ENCODE measurements around the gene IGIP.

Gene IGIP

DNA sequence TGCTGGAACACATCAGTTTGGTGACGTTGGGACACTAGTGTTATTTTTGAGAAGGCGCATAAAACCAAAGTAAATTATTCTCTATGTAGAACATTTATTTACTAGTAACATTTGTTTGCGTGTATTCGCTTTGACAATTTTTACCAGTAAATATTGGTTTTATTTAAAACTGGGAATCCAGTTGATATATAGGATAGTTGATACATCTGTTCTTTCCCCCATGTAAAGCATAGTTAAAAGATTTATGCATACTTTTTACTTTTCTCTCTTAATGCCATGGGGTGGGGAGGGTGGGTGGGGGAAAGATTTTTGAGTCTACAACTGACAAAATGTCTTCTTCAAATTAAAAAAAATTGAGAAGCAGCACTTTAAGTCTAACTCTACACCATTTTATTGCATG, at the start of gene IGIP:
Gene IGIP, plus strand, starts transcription at position 301 of the 400 bp plus-strand sequence. CDS start 2,540 bp downstream, outside the sequence.
- DNase-seq = no peak

DNA sequence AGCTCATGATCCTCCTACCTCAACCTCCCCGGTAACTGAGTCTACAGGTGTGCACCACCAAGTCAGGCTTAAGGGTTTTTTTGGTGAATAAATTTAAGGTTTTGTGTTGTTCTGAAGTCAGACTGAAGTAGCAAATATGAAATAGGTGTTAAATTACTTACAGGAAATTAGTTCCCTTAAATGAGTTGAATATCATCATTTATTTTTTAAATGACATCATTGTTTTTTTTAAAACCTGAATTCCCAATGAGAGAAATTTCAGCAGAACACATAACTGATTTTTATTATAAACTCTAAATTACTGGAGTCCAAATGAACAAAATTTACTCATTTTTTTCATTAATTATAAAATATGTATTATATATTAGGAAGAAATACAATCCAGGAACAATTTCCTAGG, 49.6 kb upstream of the IGIP start:
- DNase-seq = no peak

DNA sequence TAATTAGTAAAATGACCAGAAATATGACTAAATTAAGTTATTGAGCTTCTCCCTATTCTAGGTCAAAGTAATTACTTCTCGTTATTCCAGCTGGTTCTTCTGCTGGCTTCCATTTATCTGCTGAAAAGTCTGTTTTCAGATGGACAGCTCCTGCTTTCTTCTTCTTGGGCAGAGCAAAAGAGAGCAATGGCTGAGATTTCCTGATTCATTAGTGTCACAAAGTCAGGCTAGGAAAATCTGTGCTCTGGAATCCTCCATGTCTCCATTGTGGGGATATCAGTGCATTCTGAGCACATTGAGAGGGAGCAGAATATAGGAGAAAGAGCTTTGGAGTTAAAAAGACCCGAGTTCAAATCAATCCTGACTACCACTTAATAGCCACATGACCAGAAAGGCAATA, 48.9 kb upstream of the IGIP start:
- no peak for DNase-seq

DNA sequence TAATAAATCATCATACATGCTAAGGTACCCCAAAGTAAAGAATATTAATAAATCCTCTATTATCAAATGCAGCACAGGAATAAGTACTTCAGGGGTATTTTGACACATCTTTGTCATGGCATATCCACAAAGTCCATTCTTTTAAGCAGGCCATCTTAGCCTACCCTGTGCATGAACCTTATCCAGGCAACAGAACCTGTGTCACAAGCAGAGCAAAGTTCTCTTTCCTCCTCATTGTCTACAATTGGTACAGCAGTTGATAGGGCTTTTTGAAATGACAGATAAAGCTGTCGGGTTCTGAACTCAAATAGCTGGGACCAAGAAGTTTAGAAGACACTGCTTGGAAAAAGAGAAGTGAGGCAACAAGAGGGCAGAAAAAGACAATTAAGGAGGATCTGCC, 42.6 kb upstream of the IGIP start:
- no peak for DNase-seq

DNA sequence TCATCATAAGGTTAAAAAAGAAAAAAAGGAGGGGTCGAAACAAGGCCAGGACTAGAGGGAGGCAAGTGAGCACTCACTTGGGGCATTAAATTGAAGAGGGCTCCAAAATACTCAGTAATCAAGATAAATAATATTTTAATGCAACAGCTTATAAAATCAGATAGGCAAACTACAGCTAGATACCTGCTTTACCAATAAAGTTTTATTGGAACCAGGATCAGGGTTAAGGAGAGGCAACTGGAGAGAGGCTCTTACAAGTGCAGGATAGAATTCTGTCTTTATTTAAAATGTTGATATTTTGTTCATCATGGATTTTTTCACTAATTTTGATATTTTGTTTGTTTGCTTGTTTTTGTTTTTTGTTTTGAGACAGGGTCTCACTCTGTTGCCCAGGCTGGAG, 42.1 kb upstream of the IGIP start:
- no peak for DNase-seq

DNA sequence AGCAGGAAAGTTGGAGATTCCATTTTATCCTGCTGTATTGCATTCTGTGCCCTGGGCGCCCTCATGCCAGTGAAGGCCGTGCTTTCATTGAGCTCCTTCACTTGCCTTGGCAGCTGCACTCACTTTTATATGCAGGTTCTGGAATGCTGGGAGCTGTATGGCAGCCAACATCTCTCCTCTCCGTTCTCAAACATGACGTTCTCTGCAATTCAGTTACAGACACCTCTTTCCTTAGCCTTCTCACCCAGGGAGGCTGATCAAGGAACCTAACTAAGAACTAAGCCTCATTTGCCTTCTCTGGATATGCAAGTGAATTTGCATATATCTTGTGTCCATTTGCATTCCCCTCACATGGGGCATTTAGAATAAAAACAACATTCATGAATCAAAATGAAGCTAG, 41.2 kb upstream of the IGIP start:
- no peak for DNase-seq

DNA sequence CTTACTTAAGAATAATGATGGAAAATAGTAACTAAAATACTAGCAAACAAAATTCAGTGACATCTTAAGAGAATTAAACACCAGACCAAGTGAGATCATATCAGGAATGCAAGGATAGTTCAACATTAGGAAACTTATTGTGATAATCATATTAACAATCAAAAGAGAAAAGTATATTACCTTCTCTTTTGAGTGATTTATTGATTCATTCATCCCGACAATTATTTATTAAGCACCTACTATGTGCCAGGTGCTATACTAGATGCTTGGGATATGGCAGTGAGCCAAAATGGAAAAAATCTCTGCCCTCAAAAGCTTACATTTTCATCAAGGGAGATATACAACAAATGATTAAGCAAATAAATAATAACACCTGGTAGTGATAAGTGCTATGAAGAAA, 35.5 kb upstream of the IGIP start:
- DNase-seq = no peak

DNA sequence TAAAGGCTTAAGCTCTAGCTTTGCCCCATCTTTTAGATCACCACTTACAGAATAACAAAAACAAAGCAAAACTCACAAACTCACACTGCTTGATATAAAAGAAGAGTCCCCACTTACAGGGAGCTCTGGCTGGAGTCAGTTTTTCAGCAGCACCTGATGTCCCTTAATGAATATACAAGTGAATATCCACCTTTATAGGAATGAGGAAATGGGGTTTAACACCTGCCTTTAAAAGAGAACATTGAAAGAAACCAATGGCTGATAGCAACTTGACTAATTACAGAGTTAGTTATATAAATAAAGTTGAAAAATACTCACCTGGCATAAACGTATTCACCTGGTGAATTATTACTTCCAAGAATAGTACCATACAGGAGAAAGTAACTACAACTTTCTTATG, 32.6 kb upstream of the IGIP start:
- DNase-seq = no peak

DNA sequence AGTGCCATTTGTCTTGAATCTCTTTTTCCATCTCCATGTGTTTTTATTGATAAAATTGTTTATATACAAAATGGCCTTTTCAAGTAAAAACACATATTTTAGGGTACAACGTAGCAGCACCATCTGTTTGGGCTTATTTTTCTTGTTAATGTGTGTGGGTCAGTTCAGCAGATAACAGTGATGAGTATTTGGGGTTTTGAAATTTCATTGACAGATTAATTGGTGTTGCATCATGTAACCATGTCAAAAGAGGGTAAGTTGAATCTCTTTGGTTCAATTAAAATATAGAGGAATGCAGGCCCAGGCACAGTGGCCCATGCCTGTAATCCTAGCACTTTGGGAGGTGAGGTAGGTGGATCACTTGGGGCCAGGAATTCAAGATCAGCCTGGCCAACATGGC, 31.9 kb upstream of the IGIP start:
- no peak for DNase-seq

DNA sequence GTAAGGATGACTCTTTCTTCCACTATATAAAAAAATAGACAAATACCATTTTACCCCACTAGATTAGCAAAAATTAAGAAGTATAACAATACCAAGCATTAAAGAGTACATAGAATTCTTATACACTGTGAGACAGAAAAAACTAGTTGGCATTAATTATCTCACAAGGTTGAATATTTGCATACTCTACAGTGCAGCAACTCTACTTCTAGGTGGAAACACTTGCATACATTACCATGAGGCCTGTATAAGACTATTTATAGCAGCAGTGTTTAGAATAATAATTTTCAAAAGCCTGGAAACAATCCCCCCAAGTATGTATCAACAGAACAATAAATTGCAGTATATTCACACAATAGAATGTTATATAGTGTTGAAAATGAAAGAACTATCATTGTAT, 30.8 kb upstream of the IGIP start:
- no peak for DNase-seq

DNA sequence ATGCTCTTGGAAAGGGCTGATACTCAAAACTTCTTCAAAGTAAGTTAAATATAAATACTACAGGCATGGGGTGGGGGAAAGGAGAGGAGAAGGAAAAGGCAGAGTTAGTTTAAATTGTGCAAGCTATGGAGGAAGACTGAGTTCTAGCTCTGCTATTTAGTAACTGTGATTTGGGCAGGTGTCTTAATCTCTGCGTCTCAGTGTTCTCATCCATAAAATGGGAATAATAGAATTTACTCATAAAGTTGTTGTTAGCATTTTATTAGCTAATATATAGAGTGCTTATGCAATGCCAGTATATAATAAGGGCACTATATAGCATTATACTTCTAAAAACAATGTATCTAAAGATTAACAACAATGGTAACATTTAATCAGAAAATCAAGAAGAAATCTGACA, 24.6 kb upstream of the IGIP start:
- no peak for DNase-seq

DNA sequence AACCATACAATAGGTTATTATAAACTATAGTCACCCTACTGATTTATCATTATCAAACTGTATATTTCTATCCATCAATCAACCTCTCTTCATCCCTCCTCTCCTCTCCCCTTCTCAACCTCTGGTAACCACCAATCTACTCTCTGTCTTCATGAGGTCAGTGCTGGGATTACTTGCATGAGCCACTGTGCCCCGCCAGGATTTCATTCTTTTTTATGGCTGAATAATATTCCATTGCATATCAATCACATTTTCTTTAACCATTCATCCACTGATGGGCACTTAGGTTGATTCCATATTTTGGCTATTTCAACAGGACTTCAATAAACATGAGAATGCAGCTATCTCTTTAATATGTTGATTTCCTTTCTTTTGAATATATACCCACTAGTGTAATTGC, 22.6 kb upstream of the IGIP start:
- DNase-seq = no peak

DNA sequence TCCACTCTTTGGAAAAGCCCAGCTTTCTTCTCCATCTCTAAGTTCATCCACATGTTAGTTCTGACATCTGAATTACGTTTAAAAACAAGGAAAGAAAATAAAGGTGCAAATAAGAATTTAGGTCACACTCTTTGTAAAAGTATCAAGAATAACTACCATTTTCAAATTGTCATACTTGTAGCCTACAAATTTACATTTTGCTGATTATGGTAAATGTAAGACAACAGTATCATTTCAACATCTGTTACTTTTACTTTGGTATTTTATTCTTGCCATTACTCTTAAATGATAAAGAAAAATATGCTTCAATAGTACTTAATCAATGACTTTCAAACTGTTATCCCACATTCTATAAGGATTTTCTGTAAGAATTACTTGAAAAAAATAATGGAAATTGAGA, 21.6 kb upstream of the IGIP start:
- DNase-seq = no peak

DNA sequence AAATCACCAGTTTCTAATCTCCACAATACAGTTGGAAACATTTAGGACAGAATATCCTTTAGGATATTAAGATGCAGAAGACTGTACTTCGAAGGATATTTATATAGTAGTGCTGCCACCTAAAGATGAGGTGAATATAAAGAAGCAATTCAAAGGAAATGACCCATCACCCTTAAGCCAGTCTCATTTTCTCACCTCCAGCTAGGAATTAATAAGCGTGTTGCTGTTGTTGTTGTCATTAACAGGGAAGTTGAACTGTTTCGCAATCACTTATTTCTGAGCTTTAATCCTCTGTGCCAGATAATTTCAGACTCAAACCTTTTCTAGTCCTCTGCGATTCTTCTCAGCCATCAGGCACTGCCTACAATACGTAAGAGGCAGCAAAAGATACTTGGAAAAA, 19.6 kb upstream of the IGIP start:
- DNase-seq = no peak

DNA sequence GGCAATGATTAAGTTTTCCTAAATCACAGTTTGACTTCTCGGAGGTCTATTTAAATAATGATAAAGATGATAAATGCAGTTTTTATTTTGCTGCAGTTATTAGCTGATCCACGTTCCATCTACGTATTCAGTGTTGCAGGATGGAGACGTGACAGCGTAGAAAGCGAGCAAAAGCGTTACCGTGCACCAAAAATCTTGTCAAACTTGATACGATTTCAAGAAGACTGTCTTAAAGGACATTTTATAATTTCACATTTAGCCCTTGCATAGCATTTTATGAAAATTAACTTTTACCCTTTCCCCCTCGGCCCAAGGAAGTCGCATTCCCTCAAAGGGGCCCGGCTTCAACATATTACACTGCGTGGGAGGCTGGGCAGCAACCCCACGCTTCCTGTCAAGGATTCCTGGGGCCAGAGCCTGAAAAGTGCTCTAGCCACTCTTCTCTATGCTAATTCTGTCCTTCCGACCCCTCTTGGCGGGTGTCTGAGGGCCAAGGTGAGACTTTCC, 18.9 kb upstream of the IGIP start:
- no peak for DNase-seq

DNA sequence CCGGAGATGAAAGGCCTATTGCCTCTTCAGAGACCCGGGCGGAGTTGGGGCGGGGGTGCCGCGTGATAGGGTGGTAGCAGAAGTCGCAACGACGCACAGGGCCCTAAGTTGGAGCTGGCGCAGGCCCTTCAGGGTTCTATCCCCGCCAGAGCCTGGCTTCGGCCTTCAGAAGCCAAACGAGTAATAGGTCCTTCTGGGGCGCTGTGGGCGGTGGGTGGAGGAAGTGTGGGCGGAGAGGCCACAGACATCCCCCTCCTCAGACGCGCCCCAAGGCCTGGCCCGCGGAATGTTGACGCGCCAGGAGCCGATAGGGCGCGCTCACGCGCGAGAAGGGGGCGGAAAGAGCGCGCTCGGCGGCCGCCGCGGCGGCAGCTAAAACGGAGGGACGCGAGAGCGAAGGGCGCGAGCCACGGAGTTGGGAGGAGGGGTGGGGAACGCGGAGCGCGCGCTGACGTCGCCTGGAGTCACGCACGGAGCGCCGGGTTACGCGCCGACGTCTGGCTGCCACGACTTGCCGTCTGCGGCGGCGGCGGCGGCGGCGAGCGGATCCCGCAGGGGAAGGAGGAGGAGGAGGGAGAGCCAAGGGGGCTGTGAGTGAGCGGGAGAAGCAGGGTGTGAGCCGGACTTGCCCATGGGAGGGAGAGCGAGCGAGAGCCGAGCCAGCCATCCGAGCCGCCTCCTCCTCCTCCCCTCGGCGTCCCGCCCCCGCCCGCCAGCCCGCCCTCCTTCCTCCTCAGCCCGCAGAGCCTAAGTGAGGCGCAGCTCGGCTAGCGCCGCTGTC, 18.2 kb upstream of the IGIP start:
- DNase-seq = peak; percentile 92

DNA sequence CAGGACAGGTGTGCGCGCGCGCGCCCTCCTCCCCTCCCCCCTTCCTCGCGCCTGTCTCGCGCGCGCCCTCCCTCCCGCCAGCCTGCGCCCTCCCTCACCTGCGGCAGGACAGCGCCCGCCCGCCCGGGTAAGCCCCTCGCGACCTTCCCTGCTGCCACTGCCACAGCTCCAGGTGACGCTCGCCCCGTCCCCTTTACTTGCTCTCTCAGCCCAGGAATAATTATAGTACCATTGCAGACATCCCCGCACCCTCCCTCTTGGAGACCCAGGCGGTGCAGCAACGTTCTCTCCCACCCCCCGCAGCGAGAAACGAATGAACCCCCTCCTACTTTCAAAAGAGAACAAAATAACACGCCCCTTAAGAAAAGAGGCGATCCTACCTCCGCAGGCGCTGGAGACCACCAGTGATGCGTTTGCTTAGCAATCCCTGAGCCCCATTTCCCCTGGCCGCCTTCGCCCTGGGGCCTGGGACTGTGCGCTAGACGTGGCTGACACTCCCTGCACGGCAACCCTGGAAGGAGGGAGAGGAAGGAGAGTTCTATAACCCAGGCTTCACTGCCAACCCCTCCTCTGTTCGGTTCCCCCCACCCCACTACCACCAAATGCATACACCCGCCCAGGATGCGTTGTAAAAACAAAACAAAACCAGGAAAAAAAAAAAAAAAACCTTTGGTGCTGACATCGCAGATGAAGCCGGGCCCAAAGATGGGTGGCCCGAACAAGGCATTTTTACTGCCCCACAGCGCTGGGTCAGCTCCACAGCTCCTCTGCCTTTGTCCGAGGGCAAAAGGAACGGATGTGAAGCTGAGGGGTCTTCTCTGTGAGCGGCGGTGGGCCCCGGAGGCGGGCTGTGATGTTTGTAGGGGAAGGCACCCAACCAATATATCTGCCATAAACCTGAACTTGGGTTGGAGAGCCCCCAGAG, 17.4 kb upstream of the IGIP start:
- DNase-seq = peak; percentile 76

DNA sequence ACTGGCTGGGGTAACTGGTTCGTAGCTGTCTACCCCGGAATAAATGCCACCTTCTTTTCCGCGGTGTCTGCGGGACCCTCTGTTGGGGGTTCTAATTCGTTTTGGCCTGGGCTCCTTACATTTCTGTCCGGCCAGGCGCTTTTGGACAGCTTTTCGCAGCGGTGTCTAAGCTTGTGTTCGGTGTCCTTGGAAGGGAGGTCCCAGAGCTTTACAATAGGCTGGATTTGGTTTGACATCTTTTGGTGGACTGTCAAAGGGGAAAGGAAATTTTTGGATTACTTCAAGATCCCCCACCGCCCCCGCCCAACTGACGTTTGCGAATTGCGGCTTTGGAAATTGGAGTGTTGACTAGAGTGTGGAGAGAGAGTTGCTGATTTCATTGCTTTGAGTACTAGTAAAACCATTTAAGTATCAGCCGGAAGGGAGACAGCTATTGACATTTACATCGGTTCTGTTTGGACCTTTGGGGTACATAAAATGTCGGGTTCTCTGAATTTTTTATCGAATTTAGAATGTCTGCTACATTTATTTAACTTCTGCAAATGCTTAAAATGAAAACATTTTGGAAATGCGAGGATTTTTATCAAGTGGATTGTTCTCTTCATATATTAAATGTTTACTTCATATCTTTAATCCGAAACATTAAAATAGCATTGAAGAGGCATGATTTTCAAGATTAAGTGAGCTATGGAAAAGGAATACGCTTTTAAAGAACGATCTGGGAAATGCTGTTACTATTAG, 16.5 kb upstream of the IGIP start:
- DNase-seq = no peak

DNA sequence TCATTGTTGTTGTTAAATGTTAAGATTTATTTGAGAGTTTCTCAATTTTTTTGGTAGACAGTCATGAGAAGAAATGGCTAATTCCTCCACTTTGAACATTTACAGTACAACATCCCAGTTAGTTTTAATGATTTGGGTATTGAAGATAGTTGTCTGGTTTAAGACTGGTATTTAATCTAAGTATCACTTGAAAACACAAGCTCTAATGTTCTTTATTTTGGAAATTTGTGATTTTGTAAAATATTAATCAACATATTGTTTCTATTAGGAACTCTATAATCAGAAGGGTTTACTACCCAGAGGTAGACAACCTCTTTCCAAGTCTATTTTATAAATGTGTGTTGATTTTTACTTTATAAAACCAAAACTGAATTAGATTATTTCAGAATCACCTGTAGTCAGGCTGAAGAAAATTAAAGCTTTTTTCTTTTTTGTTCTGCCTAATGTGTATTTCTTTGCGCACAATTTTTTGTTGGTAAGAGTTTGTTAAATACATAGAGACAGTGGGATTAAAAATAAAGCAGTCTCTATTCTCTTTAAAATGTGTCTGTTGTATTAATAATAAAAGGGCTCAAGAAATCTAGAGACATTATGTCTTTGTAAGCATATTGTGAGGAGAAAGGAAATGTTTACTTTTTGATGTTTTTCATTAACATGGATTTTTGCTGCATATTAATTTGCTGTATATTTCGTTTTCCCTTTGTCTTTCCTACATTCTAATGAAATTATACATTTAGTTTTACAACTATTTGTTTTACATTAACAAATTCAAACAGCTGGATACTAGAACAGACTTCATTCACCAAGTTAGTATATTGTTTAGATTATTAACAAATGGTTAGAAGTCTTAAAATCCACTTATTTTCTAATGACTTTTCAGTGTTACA, 15.7 kb upstream of the IGIP start:
- no peak for DNase-seq

DNA sequence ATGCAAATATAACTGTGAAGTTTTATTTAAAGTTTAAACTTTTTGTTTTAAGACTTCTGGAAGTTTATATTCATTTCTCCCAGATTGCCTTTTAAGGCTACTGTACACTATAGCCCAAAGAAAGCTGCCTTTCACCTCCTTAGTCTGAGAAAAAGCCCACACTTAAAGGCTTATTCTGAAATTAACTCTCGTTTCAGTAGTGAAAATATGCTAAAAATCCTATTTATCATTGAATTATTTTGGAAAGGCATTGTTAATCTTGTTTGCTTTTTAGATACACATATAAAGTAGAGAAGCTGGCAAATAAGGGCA, 15.1 kb upstream of the IGIP start:
- DNase-seq = no peak

DNA sequence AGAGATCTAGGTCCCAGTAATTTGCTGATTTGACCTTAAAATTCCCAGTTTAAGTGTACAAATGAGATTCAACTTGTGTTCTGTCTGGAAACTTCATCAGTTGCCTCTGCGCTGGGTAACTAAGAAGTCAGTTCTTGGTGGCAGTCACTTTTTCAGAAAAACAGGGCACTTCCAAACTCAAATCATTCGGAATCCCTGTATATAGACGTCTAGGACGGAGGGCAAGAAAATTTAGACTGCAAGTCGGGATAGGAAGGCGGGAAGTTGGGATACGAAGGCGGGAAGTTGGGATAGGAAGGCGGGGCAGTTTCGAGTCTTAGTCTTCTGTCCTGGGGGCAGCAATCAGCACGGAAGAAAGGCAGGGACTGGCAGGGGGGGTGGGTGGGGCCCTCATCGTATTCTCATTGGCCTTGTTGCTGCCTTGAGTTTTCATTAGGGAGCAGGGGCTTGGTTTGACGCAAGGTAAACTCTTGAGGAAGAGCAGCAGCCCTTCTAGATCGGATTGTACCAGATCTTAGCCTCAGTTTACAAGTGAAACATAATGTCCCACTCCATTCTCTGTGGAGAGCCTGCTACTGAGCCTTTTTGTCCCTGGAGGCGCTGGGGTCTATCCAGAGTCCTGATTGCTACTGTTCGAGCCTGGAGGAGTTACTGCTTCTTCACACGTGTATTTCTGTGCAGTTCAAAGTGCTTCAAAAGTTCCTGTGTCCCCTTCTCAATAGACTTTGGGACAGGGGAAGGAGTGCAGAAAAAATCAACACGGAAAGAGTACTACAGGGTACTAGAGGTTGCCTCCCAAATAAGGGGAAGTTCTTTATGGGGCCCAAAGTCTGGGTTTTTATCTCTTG, 14.5 kb upstream of the IGIP start:
- DNase-seq = no peak
